LNCaP clone FGC (cell line): ENCODE measurements around the gene TOP3B.

ENCODE experiments used
- DNase-seq: peaks from one replicate; pipeline ENCODE4 v3.0.0-alpha.2; 2011; ENCODE audit warnings: low read depth
- H3K4me3 ChIP-seq: 2 replicates; pipeline ENCODE4 v1.5.1; 2011; ENCODE audit warnings: mild to moderate bottlenecking, low read depth, low read length, control low read depth
- CTCF ChIP-seq: IDR thresholded peaks from 2 replicates; pipeline ENCODE4 v1.5.1; 2012; ENCODE audit warnings: mild to moderate bottlenecking; ENCODE audit not compliant: control insufficient read depth, insufficient read depth; ENCODE audit errors: extremely low read depth

TOP3B gene

GRCh38 chr22:21980547-21980946, 2.0 kb downstream of the TOP3B start:
- no peak overlapping the region for H3K4me3 ChIP-seq
- TF ChIP-seq CTCF = no peak
- no peak for DNase-seq

GRCh38 chr22:21978564-21979386, 3.8 kb downstream of the TOP3B start:
- DNase-seq = no peak
- TF ChIP-seq CTCF = no peak

GRCh38 chr22:21977814-21978213, 4.8 kb downstream of the TOP3B start:
- no peak for DNase-seq
- no peak for TF ChIP-seq CTCF
- no peak overlapping the region for H3K4me3 ChIP-seq

More at GRCh38 chr22:21978564-21979386, 3.8 kb downstream of the TOP3B start:
- no peak overlapping the region for H3K4me3 ChIP-seq

- no peak for DNase-seq
- no peak overlapping the region for H3K4me3 ChIP-seq
- TF ChIP-seq CTCF = no peak
Observed at GRCh38 chr22:21975854-21976345, 6.7 kb downstream of the TOP3B start.

GRCh38 chr22:21975273-21975672, 7.3 kb downstream of the TOP3B start:
- no peak for DNase-seq
- TF ChIP-seq CTCF = no peak
- no peak overlapping the region for H3K4me3 ChIP-seq

GRCh38 chr22:21974058-21974649, 8.4 kb downstream of the TOP3B start:
- TF ChIP-seq CTCF = no peak
- no peak for DNase-seq

GRCh38 chr22:21972806-21973205, 9.8 kb downstream of the TOP3B start:
- no peak overlapping the region for H3K4me3 ChIP-seq
- no peak for DNase-seq
- TF ChIP-seq CTCF = no peak

More at GRCh38 chr22:21974058-21974649, 8.4 kb downstream of the TOP3B start:
- no peak overlapping the region for H3K4me3 ChIP-seq
